WTC11 (cell line): Measurements from ENCODE around the gene AIMP2. TPM values are rescaled to one million over a fixed set of nuclear protein-coding genes. Genes with fewer than 3 reads are reported as not detected.

Experiments
- ATAC-seq: fragments of 200-7000 bp; cut with Tn5 transposase; 2 replicates; pipeline ENCODE4 v1.10.0; 2021; ENCODE audit warnings: mild to moderate bottlenecking, moderate library complexity
- CTCF ChIA-PET: fragments of 300-600 bp; sonication (Branson Sonifier 250); formaldehyde crosslinking; loops from one replicate; lab custom pipeline; 2021; ENCODE audit warnings: antibody characterized with exemption; lab: Charles Lee
- POLR2A ChIA-PET: fragments of 350-600 bp; sonication (Branson Sonifier 250); formaldehyde crosslinking; loops from one replicate; lab custom pipeline; 2021; ENCODE audit warnings: antibody characterized with exemption; lab: Charles Lee
- DNase-seq: peaks from one replicate; pipeline ENCODE4 v3.0.0; 2021; ENCODE audit warnings: low spot score
- H3K27ac Mint-ChIP-seq: 2 replicates; pipeline ENCODE4 v1.8.0; 2021; ENCODE audit warnings: mixed read lengths
- H3K27me3 Mint-ChIP-seq: 2 replicates; pipeline ENCODE4 v1.8.0; 2021; ENCODE audit warnings: low read depth, mild to moderate bottlenecking, moderate library complexity, mixed read lengths
- H3K36me3 Mint-ChIP-seq: 2 replicates; pipeline ENCODE4 v1.8.0; 2021; ENCODE audit warnings: mixed read lengths
- H3K4me1 Mint-ChIP-seq: 2 replicates; pipeline ENCODE4 v1.8.0; 2022; ENCODE audit warnings: mixed read lengths
- H3K4me3 Mint-ChIP-seq: 2 replicates; pipeline ENCODE4 v1.8.0; 2021; ENCODE audit warnings: mild to moderate bottlenecking, moderate library complexity, mixed read lengths
- H3K9me3 Mint-ChIP-seq: 2 replicates; pipeline ENCODE4 v1.8.0; 2021; ENCODE audit warnings: mixed read lengths
- ATF2 ChIP-seq: sonication (generic); formaldehyde crosslinking; IDR thresholded peaks from 2 replicates; pipeline ENCODE4 v1.8.1; 2022; ENCODE audit warnings: low read depth, missing genetic modification reagents, borderline replicate concordance
- CDX4 ChIP-seq: fragments of 250-450 bp; sonication (Bioruptor Pico); IDR thresholded peaks from 2 replicates; pipeline ENCODE4 v1.9.0; 2021; ENCODE audit warnings: moderate library complexity, mild to moderate bottlenecking, inconsistent platforms, borderline replicate concordance
- CREM ChIP-seq: sonication (generic); formaldehyde crosslinking; IDR thresholded peaks from 2 replicates; pipeline ENCODE4 v1.8.1; 2022; ENCODE audit warnings: mild to moderate bottlenecking, missing genetic modification reagents, moderate library complexity
- GABPB1 ChIP-seq: sonication (generic); formaldehyde crosslinking; IDR thresholded peaks from 2 replicates; pipeline ENCODE4 v1.8.1; 2023; ENCODE audit warnings: mild to moderate bottlenecking, missing genetic modification reagents
- HMGXB4 ChIP-seq: sonication (generic); formaldehyde crosslinking; IDR thresholded peaks from 2 replicates; pipeline ENCODE4 v1.8.1; 2023; ENCODE audit warnings: mild to moderate bottlenecking, moderate library complexity, missing genetic modification reagents
- MXD4 ChIP-seq: fragments of 250-450 bp; sonication (Bioruptor Pico); IDR thresholded peaks from 2 replicates; pipeline ENCODE4 v1.8.0; 2021; ENCODE audit warnings: mild to moderate bottlenecking, moderate library complexity, borderline replicate concordance
- MYBL2 ChIP-seq: sonication (generic); formaldehyde crosslinking; IDR thresholded peaks from 2 replicates; pipeline ENCODE4 v1.8.1; 2023; ENCODE audit warnings: mild to moderate bottlenecking, moderate library complexity, missing genetic modification reagents
- OVOL2 ChIP-seq: fragments of 250-450 bp; sonication (Bioruptor Pico); IDR thresholded peaks from 2 replicates; pipeline ENCODE4 v1.9.0; 2021; ENCODE audit warnings: mild to moderate bottlenecking, borderline replicate concordance
- SP1 ChIP-seq: sonication (generic); formaldehyde crosslinking; conservative IDR thresholded peaks from 2 replicates; pipeline ENCODE4 v1.8.1; 2022; ENCODE audit warnings: missing genetic modification reagents
- USF1 ChIP-seq: sonication (generic); formaldehyde crosslinking; IDR thresholded peaks from 2 replicates; pipeline ENCODE4 v1.8.0; 2022; ENCODE audit warnings: mild to moderate bottlenecking, missing genetic modification reagents
- total RNA-seq: library from RNA; stranded (reverse); gene quantifications from 3 replicates; pipeline ENCODE4 v1.2.3, GENCODE V29; 2021
- TF ChIP-seq, protein P1 (sequence below): sonication (generic); formaldehyde crosslinking; IDR thresholded peaks from 2 replicates; pipeline ENCODE4 v1.8.0; 2022; ENCODE audit warnings: mild to moderate bottlenecking, missing genetic modification reagents
- TF ChIP-seq, protein P2 (sequence below): sonication (generic); formaldehyde crosslinking; IDR thresholded peaks from 2 replicates; pipeline ENCODE4 v1.8.0; 2022; ENCODE audit warnings: mild to moderate bottlenecking, missing genetic modification reagents
- TF ChIP-seq, protein P3 (sequence below): fragments of 250-450 bp; sonication (Bioruptor Pico); IDR thresholded peaks from 2 replicates; pipeline ENCODE4 v1.9.0; 2021; ENCODE audit warnings: mild to moderate bottlenecking
- TF ChIP-seq, protein P4 (sequence below): sonication (generic); formaldehyde crosslinking; IDR thresholded peaks from 2 replicates; pipeline ENCODE4 v1.8.1; 2023; ENCODE audit warnings: mild to moderate bottlenecking, missing genetic modification reagents

AIMP2 gene
- total RNA-seq, 1 experiment from 2014 or later, result 63.2 TPM

- TF ChIP-seq MYBL2 (CRISPR knock-in tag) (no peak), SP1 (CRISPR knock-in tag) (no peak)
- TF ChIP-seq, protein P1, sequence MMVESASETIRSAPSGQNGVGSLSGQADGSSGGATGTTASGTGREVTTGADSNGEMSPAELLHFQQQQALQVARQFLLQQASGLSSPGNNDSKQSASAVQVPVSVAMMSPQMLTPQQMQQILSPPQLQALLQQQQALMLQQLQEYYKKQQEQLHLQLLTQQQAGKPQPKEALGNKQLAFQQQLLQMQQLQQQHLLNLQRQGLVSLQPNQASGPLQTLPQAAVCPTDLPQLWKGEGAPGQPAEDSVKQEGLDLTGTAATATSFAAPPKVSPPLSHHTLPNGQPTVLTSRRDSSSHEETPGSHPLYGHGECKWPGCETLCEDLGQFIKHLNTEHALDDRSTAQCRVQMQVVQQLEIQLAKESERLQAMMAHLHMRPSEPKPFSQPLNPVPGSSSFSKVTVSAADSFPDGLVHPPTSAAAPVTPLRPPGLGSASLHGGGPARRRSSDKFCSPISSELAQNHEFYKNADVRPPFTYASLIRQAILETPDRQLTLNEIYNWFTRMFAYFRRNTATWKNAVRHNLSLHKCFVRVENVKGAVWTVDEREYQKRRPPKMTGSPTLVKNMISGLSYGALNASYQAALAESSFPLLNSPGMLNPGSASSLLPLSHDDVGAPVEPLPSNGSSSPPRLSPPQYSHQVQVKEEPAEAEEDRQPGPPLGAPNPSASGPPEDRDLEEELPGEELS (CRISPR knock-in tag), result no peak
Observed at GRCh38 chr7:6022707-6023106, 13.6 kb downstream of the AIMP2 start (continued).

- Mint-ChIP-seq H3K4me3 (no peak overlapping the region), H3K27me3 (no peaks in the 10 kb centered on the region), H3K27ac (peak overlapping the region; percentile 9), H3K4me1 (peaks cover 2% of the 10 kb centered on the region; the same call in 1 of the 2 replicates), H3K9me3 (no peaks in the 10 kb centered on the region), H3K36me3 (peaks cover 98% of the 10 kb centered on the region)
- ChIA-PET POLR2A (interaction anchor here (0.7 to 1.0 kb wide), 2 partner anchors 15 to 570 kb away, joined by 3 to 4 read pairs; partner anchors contain the start of genes AIMP2 and PMS2), CTCF (interaction anchor here (0.7 to 1.5 kb wide), 2 partner anchors 82 to 695 kb away, joined by 3 read pairs; no protein-coding TSS in a partner anchor)
- no peak for TF ChIP-seq CREM
- no peak for TF ChIP-seq USF1 (CRISPR knock-in tag)
- no peak for TF ChIP-seq CDX4
- TF ChIP-seq ATF2 (CRISPR knock-in tag), result no peak
- TF ChIP-seq, protein P2, sequence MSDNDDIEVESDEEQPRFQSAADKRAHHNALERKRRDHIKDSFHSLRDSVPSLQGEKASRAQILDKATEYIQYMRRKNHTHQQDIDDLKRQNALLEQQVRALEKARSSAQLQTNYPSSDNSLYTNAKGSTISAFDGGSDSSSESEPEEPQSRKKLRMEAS (CRISPR knock-in tag), result no peak
- TF ChIP-seq, protein P3, sequence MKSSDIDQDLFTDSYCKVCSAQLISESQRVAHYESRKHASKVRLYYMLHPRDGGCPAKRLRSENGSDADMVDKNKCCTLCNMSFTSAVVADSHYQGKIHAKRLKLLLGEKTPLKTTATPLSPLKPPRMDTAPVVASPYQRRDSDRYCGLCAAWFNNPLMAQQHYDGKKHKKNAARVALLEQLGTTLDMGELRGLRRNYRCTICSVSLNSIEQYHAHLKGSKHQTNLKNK (CRISPR knock-in tag), result no peak
- no peak for TF ChIP-seq HMGXB4 (CRISPR knock-in tag)
- TF ChIP-seq, protein P4, sequence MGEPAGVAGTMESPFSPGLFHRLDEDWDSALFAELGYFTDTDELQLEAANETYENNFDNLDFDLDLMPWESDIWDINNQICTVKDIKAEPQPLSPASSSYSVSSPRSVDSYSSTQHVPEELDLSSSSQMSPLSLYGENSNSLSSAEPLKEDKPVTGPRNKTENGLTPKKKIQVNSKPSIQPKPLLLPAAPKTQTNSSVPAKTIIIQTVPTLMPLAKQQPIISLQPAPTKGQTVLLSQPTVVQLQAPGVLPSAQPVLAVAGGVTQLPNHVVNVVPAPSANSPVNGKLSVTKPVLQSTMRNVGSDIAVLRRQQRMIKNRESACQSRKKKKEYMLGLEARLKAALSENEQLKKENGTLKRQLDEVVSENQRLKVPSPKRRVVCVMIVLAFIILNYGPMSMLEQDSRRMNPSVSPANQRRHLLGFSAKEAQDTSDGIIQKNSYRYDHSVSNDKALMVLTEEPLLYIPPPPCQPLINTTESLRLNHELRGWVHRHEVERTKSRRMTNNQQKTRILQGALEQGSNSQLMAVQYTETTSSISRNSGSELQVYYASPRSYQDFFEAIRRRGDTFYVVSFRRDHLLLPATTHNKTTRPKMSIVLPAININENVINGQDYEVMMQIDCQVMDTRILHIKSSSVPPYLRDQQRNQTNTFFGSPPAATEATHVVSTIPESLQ, result no peak
- no peak for TF ChIP-seq MXD4
- TF ChIP-seq OVOL2 (CRISPR knock-in tag), result no peak
- no peak for TF ChIP-seq GABPB1
- ATAC-seq (no peak), DNase-seq (no peak)
Observed at GRCh38 chr7:6023974-6024435, 14.9 kb downstream of the AIMP2 start.
